Osteocyte (in vitro differentiated cells): Measurements from ENCODE around the gene DDX39A. TPM values are rescaled to one million over a fixed set of nuclear protein-coding genes. Genes with fewer than 3 reads are reported as not detected.

Experiments
- DNase-seq: peaks from one replicate; pipeline ENCODE4 v3.0.0; 2021; ENCODE audit warnings: mixed read lengths; ENCODE audit not compliant: unreplicated experiment; ENCODE audit errors: extremely low spot score
- H3K27ac Mint-ChIP-seq: one replicate; pipeline ENCODE4 v1.8.0; 2021; ENCODE audit warnings: mild to moderate bottlenecking, mixed read lengths; ENCODE audit not compliant: unreplicated experiment
- H3K27me3 Mint-ChIP-seq: one replicate; pipeline ENCODE4 v1.8.0; 2021; ENCODE audit warnings: mixed read lengths; ENCODE audit not compliant: unreplicated experiment
- H3K36me3 Mint-ChIP-seq: one replicate; pipeline ENCODE4 v1.8.0; 2021; ENCODE audit warnings: mixed read lengths; ENCODE audit not compliant: unreplicated experiment
- H3K4me1 Mint-ChIP-seq: one replicate; pipeline ENCODE4 v1.8.0; 2021; ENCODE audit warnings: mixed read lengths; ENCODE audit not compliant: unreplicated experiment
- H3K4me3 Mint-ChIP-seq: one replicate; pipeline ENCODE4 v1.8.0; 2021; ENCODE audit warnings: mild to moderate bottlenecking, moderate library complexity, mixed read lengths; ENCODE audit not compliant: unreplicated experiment
- H3K9me3 Mint-ChIP-seq: one replicate; pipeline ENCODE4 v1.8.0; 2021; ENCODE audit warnings: mixed read lengths; ENCODE audit not compliant: unreplicated experiment
- total RNA-seq: library from RNA; stranded (reverse); gene quantifications from 2 replicates; pipeline ENCODE4 v1.2.1, GENCODE V29; 2021
- TF ChIP-seq, protein P1 (sequence below): fragments of 200-600 bp; sonication (generic); IDR thresholded peaks from 2 replicates; pipeline ENCODE4 v1.5.0; 2021; ENCODE audit warnings: antibody characterized with exemption, mild to moderate bottlenecking, moderate library complexity

DDX39A gene
- total RNA-seq, 1 donor from 2014 or later = 71.0 TPM

DNA sequence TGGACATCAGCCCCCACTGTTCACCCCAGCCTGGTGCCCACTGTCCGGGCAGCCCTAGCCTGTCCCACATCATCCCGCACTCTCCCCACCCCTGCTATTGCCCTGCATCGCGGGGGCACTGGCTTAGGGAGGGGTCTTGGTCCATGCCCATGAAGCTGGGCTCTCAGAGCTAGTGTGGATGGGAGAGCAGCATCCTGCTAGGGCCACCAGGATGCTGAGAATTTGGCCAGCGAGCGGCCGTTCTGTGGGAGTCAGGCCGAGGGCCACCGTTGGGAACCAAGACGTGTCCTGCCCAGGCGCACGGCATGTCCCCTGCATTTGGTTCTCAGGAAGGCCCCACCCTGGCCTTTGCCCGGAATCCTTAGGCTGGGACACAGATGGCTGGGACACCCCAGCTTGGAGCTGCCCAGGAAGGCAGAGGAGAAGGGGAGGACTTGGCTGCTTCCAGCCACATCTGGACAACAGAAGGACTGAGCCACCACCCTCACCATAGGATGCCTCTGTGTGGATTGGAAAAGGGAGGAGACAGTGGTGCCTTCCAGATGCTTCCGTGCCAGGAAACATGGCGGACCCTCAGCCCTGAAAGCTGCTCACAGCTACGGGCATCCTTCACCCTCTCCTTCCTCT is 23.3 kb downstream of the DDX39A start:
- TF ChIP-seq, protein P1, sequence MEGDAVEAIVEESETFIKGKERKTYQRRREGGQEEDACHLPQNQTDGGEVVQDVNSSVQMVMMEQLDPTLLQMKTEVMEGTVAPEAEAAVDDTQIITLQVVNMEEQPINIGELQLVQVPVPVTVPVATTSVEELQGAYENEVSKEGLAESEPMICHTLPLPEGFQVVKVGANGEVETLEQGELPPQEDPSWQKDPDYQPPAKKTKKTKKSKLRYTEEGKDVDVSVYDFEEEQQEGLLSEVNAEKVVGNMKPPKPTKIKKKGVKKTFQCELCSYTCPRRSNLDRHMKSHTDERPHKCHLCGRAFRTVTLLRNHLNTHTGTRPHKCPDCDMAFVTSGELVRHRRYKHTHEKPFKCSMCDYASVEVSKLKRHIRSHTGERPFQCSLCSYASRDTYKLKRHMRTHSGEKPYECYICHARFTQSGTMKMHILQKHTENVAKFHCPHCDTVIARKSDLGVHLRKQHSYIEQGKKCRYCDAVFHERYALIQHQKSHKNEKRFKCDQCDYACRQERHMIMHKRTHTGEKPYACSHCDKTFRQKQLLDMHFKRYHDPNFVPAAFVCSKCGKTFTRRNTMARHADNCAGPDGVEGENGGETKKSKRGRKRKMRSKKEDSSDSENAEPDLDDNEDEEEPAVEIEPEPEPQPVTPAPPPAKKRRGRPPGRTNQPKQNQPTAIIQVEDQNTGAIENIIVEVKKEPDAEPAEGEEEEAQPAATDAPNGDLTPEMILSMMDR = no peak
- Mint-ChIP-seq H3K4me3 (no peak overlapping the region), H3K36me3 (no peaks in the 10 kb centered on the region), H3K27me3 (peaks cover 2% of the 10 kb centered on the region), H3K9me3 (no peaks in the 10 kb centered on the region), H3K27ac (no peak overlapping the region), H3K4me1 (peaks cover 2% of the 10 kb centered on the region)
- no peak for DNase-seq

DNA sequence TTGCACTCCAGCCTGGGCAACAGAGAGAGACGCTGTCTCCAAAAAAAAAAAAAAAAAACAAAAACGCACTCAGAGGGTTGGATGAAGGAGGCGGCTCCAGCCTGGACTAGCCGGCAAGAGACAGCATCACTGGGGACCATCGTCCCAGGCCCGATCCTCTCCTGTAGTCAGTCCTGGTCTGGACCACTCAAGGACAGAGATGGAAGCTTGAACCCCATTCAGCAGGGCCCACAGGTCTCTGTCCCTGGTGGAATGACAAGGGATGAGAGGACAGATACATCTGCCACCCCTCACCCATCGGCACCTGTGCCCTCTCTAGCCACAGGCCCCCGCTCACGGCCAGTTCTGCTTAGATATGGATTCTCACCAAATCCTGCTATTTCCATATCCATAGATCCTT is 23.9 kb downstream of the DDX39A start:
- DNase-seq = no peak
- Mint-ChIP-seq H3K27me3 (peaks cover 2% of the 10 kb centered on the region), H3K4me3 (no peak overlapping the region), H3K27ac (no peak overlapping the region), H3K9me3 (no peaks in the 10 kb centered on the region), H3K4me1 (no peaks in the 10 kb centered on the region), H3K36me3 (no peaks in the 10 kb centered on the region)
- TF ChIP-seq, protein P1 = no peak

DNA sequence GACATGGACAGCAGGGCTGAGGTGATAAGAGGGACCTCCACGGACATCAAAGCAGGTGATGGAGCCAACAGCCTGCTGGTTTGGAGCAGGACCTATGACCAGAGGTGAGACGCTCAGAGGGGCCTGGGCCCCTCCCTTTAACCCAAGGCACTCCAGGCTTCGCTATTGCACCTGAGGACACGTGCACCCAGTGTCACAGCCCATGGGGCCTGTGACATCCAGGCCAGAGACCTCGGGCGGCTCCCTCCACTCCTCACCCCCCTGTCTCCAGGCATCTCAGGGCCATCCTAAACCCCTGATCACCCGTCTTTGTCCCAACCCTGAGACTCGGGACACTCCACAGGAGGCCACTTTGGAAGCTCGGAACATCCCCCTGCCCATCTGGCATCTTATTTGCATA is 25.0 kb downstream of the DDX39A start:
- H3K36me3 Mint-ChIP-seq = no peaks in the 10 kb centered on the region
- TF ChIP-seq, protein P1 = no peak
- no peak overlapping the region for H3K27ac Mint-ChIP-seq
- no peak overlapping the region for H3K4me3 Mint-ChIP-seq
- peaks cover 2% of the 10 kb centered on the region for H3K27me3 Mint-ChIP-seq
- H3K4me1 Mint-ChIP-seq = no peaks in the 10 kb centered on the region
- DNase-seq = no peak
- no peaks in the 10 kb centered on the region for H3K9me3 Mint-ChIP-seq

DNA sequence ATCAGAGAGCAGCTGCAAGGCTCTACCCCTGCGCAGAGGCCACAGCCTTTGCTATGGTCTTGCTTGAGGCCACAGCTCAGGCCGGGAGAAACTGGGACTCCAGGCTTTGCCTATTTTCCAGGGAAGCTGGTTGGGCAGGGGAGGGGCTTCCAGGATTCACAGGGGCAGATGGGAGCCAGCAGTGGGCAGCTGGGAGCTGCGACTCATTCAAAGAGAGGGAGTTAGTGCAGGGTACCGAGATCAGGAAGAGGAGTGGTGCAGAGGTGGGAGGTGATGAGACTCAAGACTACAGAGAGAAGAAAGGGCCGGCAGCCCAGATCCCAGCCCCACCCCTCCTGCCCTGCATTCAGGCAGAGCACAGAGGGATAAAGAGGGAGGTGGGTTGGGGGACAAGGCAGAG is 25.8 kb downstream of the DDX39A start:
- Mint-ChIP-seq H3K4me3 (no peak overlapping the region), H3K36me3 (no peaks in the 10 kb centered on the region), H3K27ac (no peak overlapping the region), H3K4me1 (no peaks in the 10 kb centered on the region), H3K9me3 (no peaks in the 10 kb centered on the region), H3K27me3 (peaks cover 2% of the 10 kb centered on the region)
- TF ChIP-seq, protein P1 = no peak
- no peak for DNase-seq

DNA sequence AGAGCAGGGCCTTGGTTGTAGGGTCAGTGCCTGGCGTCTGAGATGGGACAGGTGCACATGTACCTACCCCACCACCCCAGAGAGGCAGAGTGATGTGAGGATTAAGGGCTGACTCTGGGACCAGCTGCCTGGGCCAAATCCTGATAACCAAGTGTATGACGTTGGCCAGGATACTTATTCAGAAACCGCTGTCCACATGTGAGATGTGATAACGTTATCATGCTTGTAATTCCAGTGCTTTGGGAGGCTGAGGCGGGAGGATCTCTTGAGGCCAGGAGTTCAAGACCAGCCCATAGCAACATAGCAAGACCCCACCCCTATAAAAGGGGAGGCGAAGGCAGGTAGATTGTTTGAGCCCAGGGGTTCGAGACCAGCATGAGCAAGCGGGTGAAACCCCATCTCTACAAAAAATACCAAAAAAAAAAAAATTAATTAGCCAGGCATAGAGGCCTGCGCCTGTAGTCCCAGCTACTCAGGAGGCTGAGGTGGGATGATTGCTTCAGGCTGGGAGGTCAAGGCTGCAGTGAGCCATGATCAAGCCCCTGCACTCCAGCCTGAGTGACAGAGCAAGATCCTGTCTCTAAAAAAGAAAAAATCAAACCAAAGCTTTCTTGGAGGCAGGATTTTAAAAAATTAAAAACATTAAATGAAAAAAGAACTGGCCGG is 27.9 kb downstream of the DDX39A start:
- Mint-ChIP-seq H3K4me1 (no peaks in the 10 kb centered on the region), H3K27ac (no peak overlapping the region), H3K4me3 (no peak overlapping the region), H3K27me3 (no peaks in the 10 kb centered on the region), H3K9me3 (no peaks in the 10 kb centered on the region), H3K36me3 (no peaks in the 10 kb centered on the region)
- DNase-seq = no peak
- TF ChIP-seq, protein P1 = no peak
